CD4-positive, alpha-beta T cell treated with Interleukin-10 for 1 hour (primary cell): ENCODE measurements around the gene LEPROT.

Source experiments
- DNase-seq: peaks from one replicate; pipeline ENCODE4 v3.0.0-alpha.2; 2020

Gene LEPROT

GRCh38 chr1:65479554-65480204 is 59.2 kb downstream of the LEPROT start:
- no peak for DNase-seq

- DNase-seq = no peak
Observed at GRCh38 chr1:65480684-65481405, 60.4 kb downstream of the LEPROT start.

- DNase-seq = no peak
Observed at GRCh38 chr1:65483993-65484754, 63.7 kb downstream of the LEPROT start.
